ENCODE results near the gene MMP11. TPM values are rescaled to one million over a fixed set of nuclear protein-coding genes. Genes with fewer than 3 reads are reported as not detected.

Gene MMP11
- total and polyA plus RNA-seq, 4 donors: 0.33 to 33.7 (median 0.61) TPM

DNA sequence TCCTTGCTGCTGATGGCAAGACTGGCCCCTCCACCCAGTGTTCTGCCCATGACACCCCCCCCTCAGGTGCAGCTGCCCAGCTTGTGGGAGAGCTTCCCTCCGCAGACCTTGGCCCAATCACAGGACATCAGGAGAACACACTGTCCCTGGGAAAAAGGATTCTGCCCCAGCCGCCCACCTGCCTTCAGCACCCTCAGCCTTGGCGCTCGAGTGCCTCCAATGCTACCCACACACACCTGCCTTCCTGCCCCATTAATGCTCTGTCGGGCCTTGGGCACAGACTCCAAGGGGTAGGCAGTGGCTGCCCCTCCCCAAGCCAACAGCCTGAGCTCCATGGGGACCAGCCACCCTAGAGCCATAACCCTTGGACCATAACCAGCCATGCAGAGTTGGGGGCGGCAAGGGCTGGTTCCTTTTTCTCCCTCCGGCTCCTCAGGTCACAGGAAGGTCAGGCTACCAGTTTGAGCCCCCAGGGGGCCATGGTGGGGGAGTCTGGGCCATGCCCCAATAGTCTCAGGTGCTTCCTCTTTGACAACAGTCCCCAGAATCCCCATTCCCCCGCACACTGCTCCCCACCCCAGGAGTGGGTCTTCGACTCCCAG lies 20.5 kb upstream of the MMP11 start:
- 91% methylated on average over 9 of the region's 9 CpGs for WGBS
- TF ChIP-seq ATF3 (IDR thresholded peaks at IDR 0.05): no peak
- TF ChIP-seq RAD21 (IDR thresholded peaks at IDR 0.05): no peak
- no peak for TF ChIP-seq HNF4A (conservative IDR thresholded peaks at IDR 0.05)
- no peak overlapping the region for H3K27ac ChIP-seq (ENCODE audit: low read depth in 1 of 2, low read length in 2 of 2)
- H3K9ac ChIP-seq (ENCODE audit: low read depth in 1 of 2, low read length in 2 of 2): no peak overlapping the region
- no peaks in the 10 kb centered on the region for H3K27me3 ChIP-seq (ENCODE audit: control insufficient read depth in 4 of 4, insufficient read depth in 4 of 4, low read length in 3 of 4)
- H3K36me3 ChIP-seq (ENCODE audit: control insufficient read depth in 4 of 4, insufficient read depth in 3 of 4, low read depth in 1 of 4, low read length in 3 of 4): no peaks in the 10 kb centered on the region
- H3K4me3 ChIP-seq (ENCODE audit: low read depth in 1 of 3, low read length in 3 of 3): no peak overlapping the region
- peaks cover 0 to 10% (median 2%) of the 10 kb centered on the region in 4 donors for H3K4me1 ChIP-seq (ENCODE audit: control insufficient read depth in 4 of 4, insufficient read depth in 4 of 4, low read length in 3 of 4)
- H3K9me3 ChIP-seq (ENCODE audit: control insufficient read depth in 4 of 4, low read length in 3 of 4): no peaks in the 10 kb centered on the region
- DNase-seq (ENCODE audit: low spot score): no peak

- 97% methylated on average over 16 of the region's 16 CpGs for WGBS
- DNase-seq (ENCODE audit: low spot score): no peak
- Histone ChIP-seq H3K36me3 (ENCODE audit: control insufficient read depth in 4 of 4, insufficient read depth in 3 of 4, low read depth in 1 of 4, low read length in 3 of 4) (no peaks in the 10 kb centered on the region), H3K27ac (ENCODE audit: low read depth in 1 of 2, low read length in 2 of 2) (no peak overlapping the region), H3K4me1 (ENCODE audit: control insufficient read depth in 4 of 4, insufficient read depth in 4 of 4, low read length in 3 of 4) (peaks cover 0 to 10% (median 2%) of the 10 kb centered on the region in 4 donors), H3K9ac (ENCODE audit: low read depth in 1 of 2, low read length in 2 of 2) (no peak overlapping the region), H3K4me3 (ENCODE audit: low read depth in 1 of 3, low read length in 3 of 3) (no peak overlapping the region), H3K9me3 (ENCODE audit: control insufficient read depth in 4 of 4, low read length in 3 of 4) (no peaks in the 10 kb centered on the region), H3K27me3 (ENCODE audit: control insufficient read depth in 4 of 4, insufficient read depth in 4 of 4, low read length in 3 of 4) (no peaks in the 10 kb centered on the region)
- TF ChIP-seq SP1 (IDR thresholded peaks at IDR 0.05) (no peak), JUND (IDR thresholded peaks at IDR 0.05) (no peak), TAF1 (conservative IDR thresholded peaks at IDR 0.05) (no peak), REST (IDR thresholded peaks at IDR 0.05) (no peak)
- TF ChIP-seq, protein P1, sequence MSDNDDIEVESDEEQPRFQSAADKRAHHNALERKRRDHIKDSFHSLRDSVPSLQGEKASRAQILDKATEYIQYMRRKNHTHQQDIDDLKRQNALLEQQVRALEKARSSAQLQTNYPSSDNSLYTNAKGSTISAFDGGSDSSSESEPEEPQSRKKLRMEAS (IDR thresholded peaks at IDR 0.05): no peak
Measured at GRCh38 chr22:23752750-23753149, 19.9 kb upstream of the MMP11 start.

- Histone ChIP-seq H3K9me3 (ENCODE audit: control insufficient read depth in 4 of 4, low read length in 3 of 4) (no peaks in the 10 kb centered on the region), H3K9ac (ENCODE audit: low read depth in 1 of 2, low read length in 2 of 2) (no peak overlapping the region), H3K4me1 (ENCODE audit: control insufficient read depth in 4 of 4, insufficient read depth in 4 of 4, low read length in 3 of 4) (peaks cover 0 to 10% (median 2%) of the 10 kb centered on the region in 4 donors), H3K4me3 (ENCODE audit: low read depth in 1 of 3, low read length in 3 of 3) (no peak overlapping the region), H3K36me3 (ENCODE audit: control insufficient read depth in 4 of 4, insufficient read depth in 3 of 4, low read depth in 1 of 4, low read length in 3 of 4) (no peaks in the 10 kb centered on the region), H3K27me3 (ENCODE audit: control insufficient read depth in 4 of 4, insufficient read depth in 4 of 4, low read length in 3 of 4) (no peaks in the 10 kb centered on the region), H3K27ac (ENCODE audit: low read depth in 1 of 2, low read length in 2 of 2) (no peak overlapping the region)
- DNase-seq (ENCODE audit: low spot score): no peak
- WGBS: 77% methylated on average over 2 of the region's 2 CpGs
- TF ChIP-seq SP1 (IDR thresholded peaks at IDR 0.05): no peak
- TF ChIP-seq, protein P1 (IDR thresholded peaks at IDR 0.05): no peak
Measured at GRCh38 chr22:23753385-23753784, 19.3 kb upstream of the MMP11 start.

Data from liver (tissue), 9 donors.